GM20431 (cell line): ENCODE data around the gene GALE.
"Not testable (repeated sequence)": the region's sequence is repeated elsewhere in the genome, so short reads cannot be mapped to it uniquely, and the experiment has no call there.

ENCODE experiments used
- in situ Hi-C: fragments of 300-500 bp; cut with MseI, MboI; formaldehyde crosslinking; loops from one replicate; pipeline ENCODE4 v1.15.0; 2020; ENCODE audit warnings: low sequenced_read_pairs; ENCODE audit not compliant: unreplicated experiment

Gene GALE

GRCh38 chr1:23793861-23794731, 6.5 kb downstream of the GALE start:
- in situ Hi-C loops: no loop called here

- in situ Hi-C loops: no loop called here
Measured at GRCh38 chr1:23793018-23793781, 7.4 kb downstream of the GALE start.

- in situ Hi-C loops: no loop called here
Measured at GRCh38 chr1:23792151-23792945, 8.2 kb downstream of the GALE start.

- in situ Hi-C loops: no loop called here
Measured at GRCh38 chr1:23791516-23792047, 9.0 kb downstream of the GALE start.

GRCh38 chr1:23790696-23791515, 9.6 kb downstream of the GALE start, which contains the start of gene LYPLA2:
Gene LYPLA2, plus strand, starts transcription at chr1:23791145. Its CDS starts 1,538 bp downstream, at chr1:23792683.
- in situ Hi-C loops: no loop called here

GRCh38 chr1:23788695-23789094, 11.9 kb downstream of the GALE start:
- in situ Hi-C loops: no loop called here

GRCh38 chr1:23787701-23788100, 12.9 kb downstream of the GALE start:
- in situ Hi-C loops: no loop called here

GRCh38 chr1:23784846-23785245, 15.7 kb downstream of the GALE start:
- in situ Hi-C loops: no loop called here

GRCh38 chr1:23783141-23783540, 17.4 kb downstream of the GALE start:
- in situ Hi-C loops: not testable (repeated sequence)

- in situ Hi-C loops: no loop called here
Measured at GRCh38 chr1:23779826-23780371, 20.7 kb downstream of the GALE start.

GRCh38 chr1:23777979-23778814, 22.4 kb downstream of the GALE start, which contains the start of gene PITHD1:
Gene PITHD1, plus strand, starts transcription at chr1:23778418. Its CDS starts 98 bp downstream, at chr1:23778516.
- in situ Hi-C loops: no loop called here

- in situ Hi-C loops: no loop called here
Measured at GRCh38 chr1:23776217-23776616, 24.3 kb downstream of the GALE start.

- in situ Hi-C loops: no loop called here
Measured at GRCh38 chr1:23774174-23774880, 26.2 kb downstream of the GALE start.

- in situ Hi-C loops: no loop called here
Measured at GRCh38 chr1:23772854-23773242, 27.7 kb downstream of the GALE start.

GRCh38 chr1:23772049-23772853, 28.3 kb downstream of the GALE start:
- in situ Hi-C loops: no loop called here

GRCh38 chr1:23768733-23769132, 31.8 kb downstream of the GALE start:
- in situ Hi-C loops: no loop called here
